ENCODE results near the gene GPN3.

GPN3 gene

DNA sequence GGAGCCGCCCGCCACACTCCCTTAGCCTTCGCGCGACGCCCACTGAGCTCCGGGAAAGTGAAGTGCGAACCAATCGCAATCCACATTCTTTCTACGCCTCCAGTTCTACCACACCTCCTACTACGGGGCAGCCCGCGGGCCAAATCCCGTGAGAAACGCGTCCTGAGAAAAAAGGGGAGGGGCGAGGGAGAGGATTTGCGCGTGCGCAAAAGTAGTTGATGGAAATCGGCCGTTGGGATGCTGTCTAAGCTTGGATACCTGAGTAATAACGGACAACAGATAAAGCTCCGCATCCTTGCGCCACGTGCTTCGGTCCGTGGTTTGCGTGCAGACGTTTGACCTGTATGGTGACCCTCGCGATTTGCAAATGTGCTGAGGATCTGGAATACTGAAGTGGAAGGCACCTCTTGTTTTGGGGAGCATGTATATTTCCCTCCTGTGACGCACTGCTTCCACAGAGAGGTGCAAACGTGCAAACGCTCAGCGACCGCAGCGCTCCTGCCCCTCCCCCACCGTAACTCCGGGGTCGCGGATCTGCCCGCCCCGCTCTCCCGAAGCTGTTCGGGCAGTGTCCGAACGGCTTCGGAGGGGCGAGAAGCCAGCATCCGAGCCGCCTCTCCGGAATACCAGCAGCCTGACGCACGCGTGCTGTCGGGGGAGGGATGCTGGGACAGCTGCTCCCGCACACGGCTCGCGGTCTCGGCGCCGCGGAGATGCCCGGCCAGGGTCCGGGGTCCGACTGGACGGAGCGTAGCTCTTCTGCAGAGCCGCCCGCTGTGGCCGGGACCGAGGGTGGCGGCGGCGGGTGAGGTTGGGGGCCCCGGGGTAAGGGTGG, at the start of gene GPN3, which contains the start of gene FAM216A:
TSS of gene GPN3 (minus strand) at position 44 of the 835 bp plus-strand sequence. CDS start 54 bp downstream, outside the sequence.
TSS of gene FAM216A (plus strand) at position 632 of the 835 bp plus-strand sequence. CDS start at position 663, 31 bp downstream.
- TF ChIP-seq YY1 (IDR thresholded peaks at IDR 0.05; ENCODE audit: insufficient read depth, insufficient read length) (peak; percentile 5), SUZ12 (IDR thresholded peaks at IDR 0.05; ENCODE audit: extremely low read depth, insufficient read depth, insufficient read length) (no peak)
- H3K9me3 ChIP-seq (ENCODE audit: insufficient read depth, low read length): no peaks in the 10 kb centered on the region

DNA sequence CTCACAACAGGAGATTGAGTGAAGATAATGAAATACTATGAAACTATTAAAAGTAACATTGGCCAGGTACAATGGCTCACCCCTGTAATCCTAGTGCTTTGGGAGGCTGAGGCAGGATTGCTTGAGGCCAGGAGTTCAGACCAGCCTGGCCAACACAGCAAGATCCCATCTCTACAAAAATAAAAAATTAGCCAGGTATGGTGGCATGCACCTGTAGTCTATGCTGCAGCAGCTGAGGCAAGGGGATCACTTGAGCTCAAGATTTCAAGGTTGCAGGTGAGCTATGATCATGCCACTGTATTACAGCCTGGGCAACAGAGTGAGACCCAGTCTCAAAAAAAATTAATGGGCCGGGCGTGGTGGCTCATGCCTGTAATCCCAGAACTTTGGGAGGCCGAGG, 48.9 kb upstream of the GPN3 start:
- no peaks in the 10 kb centered on the region for H3K36me3 ChIP-seq (ENCODE audit: insufficient read depth, insufficient read length, low read length)
- no peak overlapping the region for H3K9ac ChIP-seq (ENCODE audit: insufficient read length, low read depth)
- H3K9me3 ChIP-seq (ENCODE audit: insufficient read depth, low read length): no peaks in the 10 kb centered on the region
- no peak for DNase-seq (ENCODE audit: low read depth, low spot score)
- H3K4me3 ChIP-seq (ENCODE audit: insufficient read length, low read depth): no peak overlapping the region
- no peak for TF ChIP-seq SUZ12 (IDR thresholded peaks at IDR 0.05; ENCODE audit: extremely low read depth, insufficient read depth, insufficient read length)
- TF ChIP-seq ZNF274 (IDR thresholded peaks at IDR 0.05; ENCODE audit: low read depth, low read length): no peak
- no peak for TF ChIP-seq YY1 (IDR thresholded peaks at IDR 0.05; ENCODE audit: insufficient read depth, insufficient read length)
- H3K4me1 ChIP-seq (ENCODE audit: insufficient read depth, insufficient read length): no peaks in the 10 kb centered on the region
- no peaks in the 10 kb centered on the region for H3K27me3 ChIP-seq (ENCODE audit: insufficient read depth, insufficient read length)

More for the DNA sequence above, at the start of gene GPN3, which contains the start of gene FAM216A:
- peaks cover 2% of the 10 kb centered on the region for H3K4me1 ChIP-seq (ENCODE audit: insufficient read depth, insufficient read length)
- peak within 1 kb of the TSS; percentile 99 for H3K9ac ChIP-seq (ENCODE audit: insufficient read length, low read depth)
- H3K4me3 ChIP-seq (ENCODE audit: insufficient read length, low read depth): peak within 1 kb of the TSS; percentile 97
- H3K27me3 ChIP-seq (ENCODE audit: insufficient read depth, insufficient read length): no peaks in the 10 kb centered on the region
- peak; percentile 97 for DNase-seq (ENCODE audit: low read depth, low spot score)
- H3K36me3 ChIP-seq (ENCODE audit: insufficient read depth, insufficient read length, low read length): peaks cover 33% of the 10 kb centered on the region

DNA sequence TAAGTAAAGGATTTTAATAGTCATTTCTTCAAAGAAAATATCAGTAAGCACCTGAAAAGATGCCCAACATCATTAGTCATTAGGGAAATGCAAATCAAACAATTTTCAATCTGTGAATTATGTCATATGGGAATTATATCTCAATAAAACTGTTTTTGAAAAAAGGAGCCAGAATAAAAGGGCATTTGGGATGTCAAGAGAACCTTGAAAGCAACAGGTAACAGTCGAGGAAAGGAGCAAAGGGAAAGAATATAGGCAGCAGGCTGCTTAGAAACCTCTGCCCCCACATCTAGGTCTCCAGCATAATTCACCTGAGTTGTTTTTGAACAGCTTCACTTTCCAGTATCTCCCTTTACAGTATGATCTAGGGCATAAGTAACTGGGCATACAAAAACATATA, 46.3 kb upstream of the GPN3 start:
- DNase-seq (ENCODE audit: low read depth, low spot score): no peak
- H3K9ac ChIP-seq (ENCODE audit: insufficient read length, low read depth): no peak overlapping the region
- H3K27me3 ChIP-seq (ENCODE audit: insufficient read depth, insufficient read length): no peaks in the 10 kb centered on the region
- no peak overlapping the region for H3K4me3 ChIP-seq (ENCODE audit: insufficient read length, low read depth)
- TF ChIP-seq ZNF274 (IDR thresholded peaks at IDR 0.05; ENCODE audit: low read depth, low read length) (no peak), SUZ12 (IDR thresholded peaks at IDR 0.05; ENCODE audit: extremely low read depth, insufficient read depth, insufficient read length) (no peak), YY1 (IDR thresholded peaks at IDR 0.05; ENCODE audit: insufficient read depth, insufficient read length) (no peak)
- no peaks in the 10 kb centered on the region for H3K9me3 ChIP-seq (ENCODE audit: insufficient read depth, low read length)
- no peaks in the 10 kb centered on the region for H3K36me3 ChIP-seq (ENCODE audit: insufficient read depth, insufficient read length, low read length)
- H3K4me1 ChIP-seq (ENCODE audit: insufficient read depth, insufficient read length): no peaks in the 10 kb centered on the region

DNA sequence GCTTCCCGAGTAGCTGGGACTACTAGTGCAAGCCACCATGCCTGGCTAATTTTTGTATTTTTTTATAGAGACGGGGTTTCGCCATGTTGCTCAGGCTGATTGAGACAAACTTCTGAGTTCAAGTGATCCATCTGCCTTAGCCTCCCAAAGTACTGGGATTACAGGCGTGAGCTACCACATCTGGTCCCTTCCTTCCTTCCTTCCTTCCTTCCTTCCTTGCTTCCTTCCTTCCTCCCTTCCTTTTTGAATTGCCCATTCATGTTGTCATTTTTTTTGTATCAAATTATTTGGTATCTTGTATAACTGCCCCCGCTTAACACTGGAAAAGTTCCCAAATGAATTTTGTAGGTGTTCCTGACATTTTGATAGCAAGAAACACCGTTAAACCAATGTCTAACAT, 45.8 kb upstream of the GPN3 start:
- TF ChIP-seq ZNF274 (IDR thresholded peaks at IDR 0.05; ENCODE audit: low read depth, low read length): no peak
- Histone ChIP-seq H3K4me1 (ENCODE audit: insufficient read depth, insufficient read length) (no peaks in the 10 kb centered on the region), H3K4me3 (ENCODE audit: insufficient read length, low read depth) (no peak overlapping the region), H3K36me3 (ENCODE audit: insufficient read depth, insufficient read length, low read length) (no peaks in the 10 kb centered on the region), H3K27me3 (ENCODE audit: insufficient read depth, insufficient read length) (no peaks in the 10 kb centered on the region), H3K9ac (ENCODE audit: insufficient read length, low read depth) (no peak overlapping the region), H3K9me3 (ENCODE audit: insufficient read depth, low read length) (no peaks in the 10 kb centered on the region)
- DNase-seq (ENCODE audit: low read depth, low spot score): no peak

DNA sequence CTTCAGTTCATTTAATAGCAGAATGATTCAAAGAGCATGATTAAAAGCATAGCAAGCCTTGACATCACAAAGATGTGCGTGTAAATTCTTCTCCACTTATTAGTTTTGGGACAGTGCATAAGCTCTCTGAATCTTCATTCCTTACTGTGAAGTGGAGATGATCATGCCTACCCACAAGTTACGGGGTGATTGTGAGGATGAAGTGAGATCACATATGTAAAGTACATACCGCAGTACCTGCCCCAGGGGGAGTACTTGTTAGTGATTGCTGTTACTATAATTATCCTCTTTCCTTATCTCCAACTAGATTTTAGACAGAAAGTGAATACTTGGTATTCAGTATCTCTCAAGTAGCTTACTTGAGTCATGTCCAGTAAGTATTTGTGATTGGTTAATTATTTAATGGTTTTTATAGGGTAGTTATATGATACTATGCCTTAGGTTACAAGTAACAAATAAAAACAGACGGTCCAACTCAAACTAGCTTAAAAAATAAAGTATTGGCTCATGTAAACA, 40.1 kb upstream of the GPN3 start:
- no peak for TF ChIP-seq SUZ12 (IDR thresholded peaks at IDR 0.05; ENCODE audit: extremely low read depth, insufficient read depth, insufficient read length)
- no peak for TF ChIP-seq ZNF274 (IDR thresholded peaks at IDR 0.05; ENCODE audit: low read depth, low read length)
- TF ChIP-seq YY1 (IDR thresholded peaks at IDR 0.05; ENCODE audit: insufficient read depth, insufficient read length): no peak
- no peak overlapping the region for H3K4me3 ChIP-seq (ENCODE audit: insufficient read length, low read depth)
- no peaks in the 10 kb centered on the region for H3K27me3 ChIP-seq (ENCODE audit: insufficient read depth, insufficient read length)
- H3K9me3 ChIP-seq (ENCODE audit: insufficient read depth, low read length): no peaks in the 10 kb centered on the region
- H3K36me3 ChIP-seq (ENCODE audit: insufficient read depth, insufficient read length, low read length): no peaks in the 10 kb centered on the region
- H3K9ac ChIP-seq (ENCODE audit: insufficient read length, low read depth): no peak overlapping the region
- no peak for DNase-seq (ENCODE audit: low read depth, low spot score)
- no peaks in the 10 kb centered on the region for H3K4me1 ChIP-seq (ENCODE audit: insufficient read depth, insufficient read length)

DNA sequence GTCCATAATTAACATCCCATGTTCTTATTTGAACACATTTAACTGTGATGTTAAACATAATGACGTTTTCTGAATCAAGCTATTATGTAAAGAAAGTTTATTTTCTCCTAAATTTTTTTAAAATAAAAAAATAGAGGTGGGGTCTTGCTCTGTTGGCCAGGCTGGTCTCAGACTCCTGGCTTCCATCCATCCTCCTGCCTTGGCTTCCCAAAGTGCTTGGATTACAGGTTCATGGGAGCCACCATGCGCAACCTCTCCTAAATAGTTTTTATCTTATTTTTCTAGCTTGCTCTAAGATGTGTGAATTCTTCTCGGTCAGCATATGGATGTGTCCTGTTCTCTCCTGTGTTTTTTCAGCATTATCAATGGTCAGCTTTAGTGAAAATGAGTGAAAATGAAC, 37.3 kb upstream of the GPN3 start:
- TF ChIP-seq SUZ12 (IDR thresholded peaks at IDR 0.05; ENCODE audit: extremely low read depth, insufficient read depth, insufficient read length) (no peak), YY1 (IDR thresholded peaks at IDR 0.05; ENCODE audit: insufficient read depth, insufficient read length) (no peak), ZNF274 (IDR thresholded peaks at IDR 0.05; ENCODE audit: low read depth, low read length) (no peak)
- no peak for DNase-seq (ENCODE audit: low read depth, low spot score)
- Histone ChIP-seq H3K27me3 (ENCODE audit: insufficient read depth, insufficient read length) (no peaks in the 10 kb centered on the region), H3K4me3 (ENCODE audit: insufficient read length, low read depth) (no peak overlapping the region), H3K4me1 (ENCODE audit: insufficient read depth, insufficient read length) (no peaks in the 10 kb centered on the region), H3K9me3 (ENCODE audit: insufficient read depth, low read length) (peaks cover 9% of the 10 kb centered on the region; the same call in 1 of the 2 replicates), H3K9ac (ENCODE audit: insufficient read length, low read depth) (no peak overlapping the region), H3K36me3 (ENCODE audit: insufficient read depth, insufficient read length, low read length) (no peaks in the 10 kb centered on the region)

DNA sequence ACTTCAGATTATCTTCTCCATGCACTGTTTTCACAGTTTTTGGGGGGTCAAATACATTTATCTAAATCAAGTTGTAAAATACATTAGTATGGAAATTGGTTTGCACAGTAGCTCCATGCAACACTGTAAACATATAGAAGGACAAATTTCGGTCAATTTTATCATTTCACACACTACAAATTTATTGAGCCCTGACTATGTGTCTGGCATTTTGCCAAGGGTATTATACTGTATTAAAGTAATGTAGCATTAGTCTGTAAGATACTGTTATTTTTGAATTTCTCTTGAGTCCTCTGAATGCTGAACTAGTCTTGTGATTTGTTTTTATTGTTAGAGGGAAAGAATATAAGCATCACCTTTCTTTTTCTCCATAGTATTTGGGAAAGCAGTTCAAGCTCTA, 35.4 kb upstream of the GPN3 start:
- no peaks in the 10 kb centered on the region for H3K27me3 ChIP-seq (ENCODE audit: insufficient read depth, insufficient read length)
- no peaks in the 10 kb centered on the region for H3K4me1 ChIP-seq (ENCODE audit: insufficient read depth, insufficient read length)
- DNase-seq (ENCODE audit: low read depth, low spot score): no peak
- H3K9me3 ChIP-seq (ENCODE audit: insufficient read depth, low read length): peaks cover 9% of the 10 kb centered on the region; the same call in 1 of the 2 replicates
- no peak overlapping the region for H3K4me3 ChIP-seq (ENCODE audit: insufficient read length, low read depth)
- no peak for TF ChIP-seq YY1 (IDR thresholded peaks at IDR 0.05; ENCODE audit: insufficient read depth, insufficient read length)
- no peak for TF ChIP-seq SUZ12 (IDR thresholded peaks at IDR 0.05; ENCODE audit: extremely low read depth, insufficient read depth, insufficient read length)
- TF ChIP-seq ZNF274 (IDR thresholded peaks at IDR 0.05; ENCODE audit: low read depth, low read length): no peak
- peaks cover 11% of the 10 kb centered on the region for H3K36me3 ChIP-seq (ENCODE audit: insufficient read depth, insufficient read length, low read length)
- no peak overlapping the region for H3K9ac ChIP-seq (ENCODE audit: insufficient read length, low read depth)

All from NT2/D1 (cell line).